Measurements from ENCODE around the gene FGF6.

FGF6 gene

DNA sequence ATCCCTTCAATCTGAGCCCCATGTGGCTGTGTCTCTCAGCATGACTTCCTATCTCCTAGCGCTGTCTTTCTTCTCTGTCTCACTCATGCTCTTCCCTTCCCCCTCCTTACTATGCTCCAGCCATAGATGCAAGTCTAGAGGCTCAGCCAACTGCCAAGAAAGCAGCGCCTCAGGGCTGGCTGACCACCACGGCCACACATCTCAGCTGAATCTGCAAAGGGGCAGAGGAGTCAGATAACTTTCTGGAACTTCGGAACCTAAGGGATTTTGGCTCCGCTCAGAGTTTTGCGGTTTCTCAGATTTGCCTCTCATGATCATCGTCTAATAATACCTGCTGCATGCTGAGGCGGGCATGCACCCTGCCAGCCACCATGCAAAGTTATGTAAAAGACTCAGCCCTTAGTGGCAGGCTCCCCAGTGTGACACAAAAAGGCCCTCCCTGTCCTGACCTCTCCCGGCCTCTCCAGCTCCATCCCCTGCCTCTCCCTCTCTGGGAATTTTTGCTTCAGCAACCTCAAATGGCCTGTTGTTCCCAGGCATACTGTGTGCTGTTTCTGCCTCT, 5.0 kb upstream of the FGF6 start:
- Histone ChIP-seq H3K4ac (ENCODE audit: low read length) (no peak overlapping the region), H4K8ac (ENCODE audit: low read depth, low read length) (no peak overlapping the region), H3K23ac (ENCODE audit: low read depth, low read length, poor library complexity) (no peak overlapping the region), H4K91ac (ENCODE audit: low read depth, low read length, poor library complexity) (no peak overlapping the region), H2BK12ac (ENCODE audit: low read length) (no peak overlapping the region), H2BK15ac (ENCODE audit: low read length) (peak overlapping the region; percentile 11), H3K14ac (ENCODE audit: low read length) (no peak overlapping the region), H3K18ac (ENCODE audit: low read length) (peak overlapping the region; percentile 27), H3K9ac (ENCODE audit: low read depth, low read length, poor library complexity) (no peak overlapping the region), H3K36me3 (replicated peaks in 1 of 2; ENCODE audit: control insufficient read depth in 2 of 2, insufficient read depth in 2 of 2, low read length in 2 of 2) (no peaks in the 10 kb centered on the region), H3K9me3 (replicated peaks in 1 of 2; ENCODE audit: control insufficient read depth in 2 of 2, insufficient read depth in 1 of 2, low read depth in 1 of 2, low read length in 2 of 2) (peaks cover 0 to 3% of the 10 kb centered on the region in 2 donors), H3K4me3 (ENCODE audit: low read length in 2 of 2) (no peak overlapping the region), H2BK5ac (ENCODE audit: low read length) (no peak overlapping the region), H3K4me2 (ENCODE audit: insufficient read depth, low read length, poor library complexity, severe bottlenecking) (no peak overlapping the region), H3K79me1 (ENCODE audit: low read depth, low read length) (no peaks in the 10 kb centered on the region), H3K27ac (replicated peaks; ENCODE audit: low read length) (peak overlapping the region; percentile 72), H2AK5ac (ENCODE audit: low read depth, low read length) (no peak overlapping the region), H2BK120ac (ENCODE audit: low read depth, low read length) (no peak overlapping the region), H3K4me1 (ENCODE audit: control insufficient read depth in 2 of 2, insufficient read depth in 1 of 2, low read depth in 1 of 2, low read length in 2 of 2) (peaks cover 12 to 16% of the 10 kb centered on the region in 2 donors), H2AFZ (ENCODE audit: low read length) (peak overlapping the region; percentile 79), H3K27me3 (ENCODE audit: control insufficient read depth in 3 of 3, insufficient read depth in 3 of 3, low read depth in 1 of 3, low read length in 3 of 3) (no peaks in the 10 kb centered on the region)
- DNase-seq (ENCODE audit: low spot score) = no peak
- no CpG with 5 or more reads among the region's 9 CpGs for WGBS, 2 donors (ENCODE audit: extremely low coverage in 2 of 2, insufficient read length in 2 of 2, insufficient replicate concordance in 1 of 2)

DNA sequence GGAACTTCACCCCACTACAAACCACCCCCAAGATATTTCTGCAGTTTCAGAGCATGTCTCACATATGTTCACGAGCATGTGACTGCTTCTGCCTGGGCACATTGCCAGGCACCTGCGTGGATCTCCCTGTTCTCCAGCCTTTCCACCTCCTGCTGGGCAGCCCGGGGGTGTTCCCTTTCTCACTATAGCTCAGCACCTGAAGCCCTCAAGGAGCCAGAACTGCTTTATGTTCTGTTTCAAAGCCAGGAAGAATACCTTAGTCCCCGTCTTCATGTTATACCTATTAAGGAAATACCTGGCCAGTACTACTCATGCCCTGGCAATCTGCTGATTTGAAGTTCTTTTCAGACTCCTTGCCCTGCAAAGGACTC, 4.2 kb upstream of the FGF6 start:
- Histone ChIP-seq H2BK120ac (ENCODE audit: low read depth, low read length) (no peak overlapping the region), H3K27ac (replicated peaks; ENCODE audit: low read length) (no peak overlapping the region)

GRCh38 chr12:4448943-4449850, 3.6 kb upstream of the FGF6 start:
- H4K91ac ChIP-seq (ENCODE audit: low read depth, low read length, poor library complexity) = no peak overlapping the region
- no peak for DNase-seq (ENCODE audit: low spot score)
- H3K27ac ChIP-seq (replicated peaks; ENCODE audit: low read length) = no peak overlapping the region
- H4K8ac ChIP-seq (ENCODE audit: low read depth, low read length) = no peak overlapping the region
- no peak overlapping the region for H2AFZ ChIP-seq (ENCODE audit: low read length)
- no peaks in the 10 kb centered on the region for H3K79me1 ChIP-seq (ENCODE audit: low read depth, low read length)
- H2AK5ac ChIP-seq (ENCODE audit: low read depth, low read length) = no peak overlapping the region
- no peak overlapping the region for H2BK12ac ChIP-seq (ENCODE audit: low read length)
- H2BK5ac ChIP-seq (ENCODE audit: low read length) = no peak overlapping the region
- H3K36me3 ChIP-seq (replicated peaks in 1 of 2; ENCODE audit: control insufficient read depth in 2 of 2, insufficient read depth in 2 of 2, low read length in 2 of 2) = no peaks in the 10 kb centered on the region
- H2BK120ac ChIP-seq (ENCODE audit: low read depth, low read length) = no peak overlapping the region
- no peak overlapping the region for H3K4ac ChIP-seq (ENCODE audit: low read length)
- H3K4me1 ChIP-seq (ENCODE audit: control insufficient read depth in 2 of 2, insufficient read depth in 1 of 2, low read depth in 1 of 2, low read length in 2 of 2) = peaks cover 12 to 16% of the 10 kb centered on the region in 2 donors
- no peak overlapping the region for H3K14ac ChIP-seq (ENCODE audit: low read length)
- no peak overlapping the region for H3K9ac ChIP-seq (ENCODE audit: low read depth, low read length, poor library complexity)
- H2BK15ac ChIP-seq (ENCODE audit: low read length) = no peak overlapping the region
- no peak overlapping the region for H3K23ac ChIP-seq (ENCODE audit: low read depth, low read length, poor library complexity)
- no peak overlapping the region for H3K4me3 ChIP-seq (ENCODE audit: low read length in 2 of 2)
- WGBS, 2 donors (ENCODE audit: extremely low coverage in 2 of 2, insufficient read length in 2 of 2, insufficient replicate concordance in 1 of 2) = no CpG with 5 or more reads among the region's 9 CpGs
- H3K27me3 ChIP-seq (ENCODE audit: control insufficient read depth in 3 of 3, insufficient read depth in 3 of 3, low read depth in 1 of 3, low read length in 3 of 3) = no peaks in the 10 kb centered on the region
- no peak overlapping the region for H3K4me2 ChIP-seq (ENCODE audit: insufficient read depth, low read length, poor library complexity, severe bottlenecking)
- no peak overlapping the region for H3K18ac ChIP-seq (ENCODE audit: low read length)
- peaks cover 0 to 3% of the 10 kb centered on the region in 2 donors for H3K9me3 ChIP-seq (replicated peaks in 1 of 2; ENCODE audit: control insufficient read depth in 2 of 2, insufficient read depth in 1 of 2, low read depth in 1 of 2, low read length in 2 of 2)

More for the DNA sequence above, 4.2 kb upstream of the FGF6 start:
- Histone ChIP-seq H4K91ac (ENCODE audit: low read depth, low read length, poor library complexity) (no peak overlapping the region), H3K27me3 (ENCODE audit: control insufficient read depth in 3 of 3, insufficient read depth in 3 of 3, low read depth in 1 of 3, low read length in 3 of 3) (no peaks in the 10 kb centered on the region), H3K36me3 (replicated peaks in 1 of 2; ENCODE audit: control insufficient read depth in 2 of 2, insufficient read depth in 2 of 2, low read length in 2 of 2) (no peaks in the 10 kb centered on the region), H3K23ac (ENCODE audit: low read depth, low read length, poor library complexity) (no peak overlapping the region), H2BK12ac (ENCODE audit: low read length) (no peak overlapping the region), H3K4ac (ENCODE audit: low read length) (no peak overlapping the region), H3K4me1 (ENCODE audit: control insufficient read depth in 2 of 2, insufficient read depth in 1 of 2, low read depth in 1 of 2, low read length in 2 of 2) (peaks cover 12 to 16% of the 10 kb centered on the region in 2 donors), H2BK15ac (ENCODE audit: low read length) (no peak overlapping the region), H2BK5ac (ENCODE audit: low read length) (no peak overlapping the region), H3K4me2 (ENCODE audit: insufficient read depth, low read length, poor library complexity, severe bottlenecking) (no peak overlapping the region), H4K8ac (ENCODE audit: low read depth, low read length) (no peak overlapping the region), H3K14ac (ENCODE audit: low read length) (no peak overlapping the region), H3K9ac (ENCODE audit: low read depth, low read length, poor library complexity) (no peak overlapping the region), H3K18ac (ENCODE audit: low read length) (no peak overlapping the region), H3K4me3 (ENCODE audit: low read length in 2 of 2) (no peak overlapping the region), H2AK5ac (ENCODE audit: low read depth, low read length) (no peak overlapping the region), H2AFZ (ENCODE audit: low read length) (peak overlapping the region; percentile 79), H3K79me1 (ENCODE audit: low read depth, low read length) (no peaks in the 10 kb centered on the region), H3K9me3 (replicated peaks in 1 of 2; ENCODE audit: control insufficient read depth in 2 of 2, insufficient read depth in 1 of 2, low read depth in 1 of 2, low read length in 2 of 2) (peaks cover 0 to 3% of the 10 kb centered on the region in 2 donors)
- no peak for DNase-seq (ENCODE audit: low spot score)
- WGBS, 2 donors (ENCODE audit: extremely low coverage in 2 of 2, insufficient read length in 2 of 2, insufficient replicate concordance in 1 of 2) = no CpG with 5 or more reads among the region's 4 CpGs

- H3K23ac ChIP-seq (ENCODE audit: low read depth, low read length, poor library complexity) = no peak overlapping the region
- H2AK5ac ChIP-seq (ENCODE audit: low read depth, low read length) = no peak overlapping the region
- no peak overlapping the region for H3K9ac ChIP-seq (ENCODE audit: low read depth, low read length, poor library complexity)
- H3K27me3 ChIP-seq (ENCODE audit: control insufficient read depth in 3 of 3, insufficient read depth in 3 of 3, low read depth in 1 of 3, low read length in 3 of 3) = no peaks in the 10 kb centered on the region
- no peak overlapping the region for H3K4me3 ChIP-seq (ENCODE audit: low read length in 2 of 2)
- no peaks in the 10 kb centered on the region for H3K9me3 ChIP-seq (replicated peaks in 1 of 2; ENCODE audit: control insufficient read depth in 2 of 2, insufficient read depth in 1 of 2, low read depth in 1 of 2, low read length in 2 of 2)
- H3K79me1 ChIP-seq (ENCODE audit: low read depth, low read length) = no peaks in the 10 kb centered on the region
- H4K91ac ChIP-seq (ENCODE audit: low read depth, low read length, poor library complexity) = no peak overlapping the region
- H3K36me3 ChIP-seq (replicated peaks in 1 of 2; ENCODE audit: control insufficient read depth in 2 of 2, insufficient read depth in 2 of 2, low read length in 2 of 2) = no peaks in the 10 kb centered on the region
- no peak overlapping the region for H3K14ac ChIP-seq (ENCODE audit: low read length)
- no peak overlapping the region for H3K18ac ChIP-seq (ENCODE audit: low read length)
- no peak overlapping the region for H2BK5ac ChIP-seq (ENCODE audit: low read length)
- no peak overlapping the region for H3K27ac ChIP-seq (replicated peaks; ENCODE audit: low read length)
- no CpG with 5 or more reads among the region's 6 CpGs for WGBS, 2 donors (ENCODE audit: extremely low coverage in 2 of 2, insufficient read length in 2 of 2, insufficient replicate concordance in 1 of 2)
- no peak overlapping the region for H2AFZ ChIP-seq (ENCODE audit: low read length)
- H2BK15ac ChIP-seq (ENCODE audit: low read length) = no peak overlapping the region
- no peak overlapping the region for H3K4me2 ChIP-seq (ENCODE audit: insufficient read depth, low read length, poor library complexity, severe bottlenecking)
- no peak overlapping the region for H2BK12ac ChIP-seq (ENCODE audit: low read length)
- no peak overlapping the region for H2BK120ac ChIP-seq (ENCODE audit: low read depth, low read length)
- no peak overlapping the region for H4K8ac ChIP-seq (ENCODE audit: low read depth, low read length)
- H3K4ac ChIP-seq (ENCODE audit: low read length) = no peak overlapping the region
- H3K4me1 ChIP-seq (ENCODE audit: control insufficient read depth in 2 of 2, insufficient read depth in 1 of 2, low read depth in 1 of 2, low read length in 2 of 2) = peaks cover 12 to 18% of the 10 kb centered on the region in 2 donors
- DNase-seq (ENCODE audit: low spot score) = no peak
Observed at GRCh38 chr12:4448371-4448940, 2.8 kb upstream of the FGF6 start.

Measured in neuronal stem cell (in vitro differentiated cells).